Measurements from ENCODE around the gene PSMA7.
"Not testable (repeated sequence)": the region's sequence is repeated elsewhere in the genome, so short reads cannot be mapped to it uniquely, and the experiment has no call there.

Gene PSMA7

GRCh38 chr20:62118113-62119043, 24.8 kb downstream of the PSMA7 start:
- DNase-seq: no peak

GRCh38 chr20:62117658-62118057, 25.5 kb downstream of the PSMA7 start:
- no peak for DNase-seq

GRCh38 chr20:62117362-62117646, 25.9 kb downstream of the PSMA7 start:
- DNase-seq: peak; percentile 78

GRCh38 chr20:62116558-62117361, 26.4 kb downstream of the PSMA7 start:
- DNase-seq: no peak

GRCh38 chr20:62115800-62116407, 27.3 kb downstream of the PSMA7 start:
- not testable (repeated sequence) for DNase-seq

GRCh38 chr20:62114894-62115293, 28.3 kb downstream of the PSMA7 start:
- no peak for DNase-seq

GRCh38 chr20:62112368-62112767, 30.8 kb downstream of the PSMA7 start:
- no peak for DNase-seq

GRCh38 chr20:62111148-62111547, 32.0 kb downstream of the PSMA7 start:
- DNase-seq: no peak

- DNase-seq: no peak
Measured at GRCh38 chr20:62105592-62105991, 37.6 kb downstream of the PSMA7 start.

GRCh38 chr20:62104791-62105345, 38.3 kb downstream of the PSMA7 start:
- no peak for DNase-seq

- DNase-seq: no peak
Measured at GRCh38 chr20:62104234-62104789, 38.9 kb downstream of the PSMA7 start.

- no peak for DNase-seq
Measured at GRCh38 chr20:62103508-62104233, 39.5 kb downstream of the PSMA7 start.

GRCh38 chr20:62101078-62101477, 42.1 kb downstream of the PSMA7 start:
- no peak for DNase-seq

- no peak for DNase-seq
Measured at GRCh38 chr20:62097881-62098407, 45.2 kb downstream of the PSMA7 start.

GRCh38 chr20:62096421-62097380, 46.5 kb downstream of the PSMA7 start:
- no peak for DNase-seq

- DNase-seq: no peak
Measured at GRCh38 chr20:62089393-62089792, 53.8 kb downstream of the PSMA7 start.

GRCh38 chr20:62088258-62089127, 54.7 kb downstream of the PSMA7 start:
- DNase-seq: no peak

- DNase-seq: no peak
Measured at GRCh38 chr20:62087632-62088031, 55.6 kb downstream of the PSMA7 start.

- no peak for DNase-seq
Measured at GRCh38 chr20:62087227-62087626, 56.0 kb downstream of the PSMA7 start.

Data from NCI-H2227 treated with DMSO at 0.1 percent for 48 hours (cell line).